ENCODE results near the gene SNX3. TPM values are rescaled to one million over a fixed set of nuclear protein-coding genes. Genes with fewer than 3 reads are reported as not detected.

The SNX3 gene
- total RNA-seq, 1 experiment from 2014 or later, result 80.7 TPM

GRCh38 chr6:108236791-108237190, 24.0 kb downstream of the SNX3 start:
- no peaks in the 10 kb centered on the region for H4K20me1 ChIP-seq (ENCODE audit: control insufficient read depth, insufficient read depth, insufficient read length)
- no peak overlapping the region for H3K9ac ChIP-seq (ENCODE audit: extremely low read depth, insufficient read length, low read length)
- no peak overlapping the region for H4K91ac ChIP-seq (ENCODE audit: insufficient read length, low read depth, low read length)
- H3K79me1 ChIP-seq (ENCODE audit: insufficient read depth, low read depth, low read length, poor library complexity, severe bottlenecking), result no peaks in the 10 kb centered on the region
- no peaks in the 10 kb centered on the region for H3K4me1 ChIP-seq (ENCODE audit: insufficient read depth, low read length)
- H3K27ac ChIP-seq (ENCODE audit: insufficient read length, low read depth, low read length), result no peak overlapping the region
- WGBS (ENCODE audit: extremely low coverage, insufficient read length, low lambda C conversion rate), result no CpG with 5 or more reads among the region's 2 CpGs
- H3K4me3 Mint-ChIP-seq, result no peak overlapping the region
- no peak overlapping the region for H2BK15ac ChIP-seq (ENCODE audit: low read depth, low read length)
- H2BK20ac ChIP-seq (ENCODE audit: low read depth, low read length, poor library complexity, severe bottlenecking), result no peak overlapping the region
- no peak overlapping the region for H2AFZ ChIP-seq (ENCODE audit: low read length)
- H3K27ac Mint-ChIP-seq, result no peak overlapping the region
- no peak overlapping the region for H3K4me2 ChIP-seq (ENCODE audit: insufficient read depth, insufficient read length, low read length)
- no peak overlapping the region for H3K14ac ChIP-seq (ENCODE audit: insufficient read depth, low read length)
- no peaks in the 10 kb centered on the region for H3K79me2 ChIP-seq (ENCODE audit: insufficient read depth, low read length)
- H4K8ac ChIP-seq (replicated peaks; ENCODE audit: insufficient read length, low read depth, low read length), result no peak overlapping the region
- no peaks in the 10 kb centered on the region for H3K23me2 ChIP-seq (ENCODE audit: insufficient read length, low read depth, low read length, poor library complexity, severe bottlenecking)
- no peak overlapping the region for H2BK120ac ChIP-seq (ENCODE audit: low read depth, low read length, poor library complexity, severe bottlenecking)
- no peaks in the 10 kb centered on the region for H3K27me3 Mint-ChIP-seq (ENCODE audit: low read depth)
- no peaks in the 10 kb centered on the region for H3K9me3 ChIP-seq (ENCODE audit: control insufficient read depth, low read depth, low read length)
- no peak for DNase-seq
- no peak overlapping the region for H4K5ac ChIP-seq (ENCODE audit: insufficient read length, low read depth, low read length)
- no peak overlapping the region for H3K18ac ChIP-seq (ENCODE audit: insufficient read length, low read depth, low read length)
- H2BK12ac ChIP-seq (ENCODE audit: insufficient read length, low read depth, low read length), result no peak overlapping the region
- H3K56ac ChIP-seq (ENCODE audit: insufficient read length, low read depth, low read length), result no peak overlapping the region
- peaks cover 0 to under 1% of the 10 kb centered on the region in 2 experiments; a peak in 2 of 5 replicates for H3K9me3 Mint-ChIP-seq
- H3K36me3 Mint-ChIP-seq (ENCODE audit: insufficient read depth in 1 of 3, low read depth in 3 of 3), result peaks cover 4 to 15% (median 13%) of the 10 kb centered on the region in 3 experiments; a peak in 6 of 7 replicates
- H3K27me3 ChIP-seq (ENCODE audit: insufficient read depth, low read length), result no peaks in the 10 kb centered on the region
- H2BK5ac ChIP-seq (ENCODE audit: insufficient read length, low read length), result no peak overlapping the region
- no peak overlapping the region for H2AK5ac ChIP-seq (ENCODE audit: insufficient read length, low read length)
- peaks cover 14 to 22% of the 10 kb centered on the region in 2 experiments for H3K4me1 Mint-ChIP-seq
- H3K23ac ChIP-seq (ENCODE audit: insufficient read length, low read depth, low read length), result no peak overlapping the region
- no peak overlapping the region for H3K4ac ChIP-seq (ENCODE audit: low read depth, low read length)
- TF ChIP-seq, protein P1, sequence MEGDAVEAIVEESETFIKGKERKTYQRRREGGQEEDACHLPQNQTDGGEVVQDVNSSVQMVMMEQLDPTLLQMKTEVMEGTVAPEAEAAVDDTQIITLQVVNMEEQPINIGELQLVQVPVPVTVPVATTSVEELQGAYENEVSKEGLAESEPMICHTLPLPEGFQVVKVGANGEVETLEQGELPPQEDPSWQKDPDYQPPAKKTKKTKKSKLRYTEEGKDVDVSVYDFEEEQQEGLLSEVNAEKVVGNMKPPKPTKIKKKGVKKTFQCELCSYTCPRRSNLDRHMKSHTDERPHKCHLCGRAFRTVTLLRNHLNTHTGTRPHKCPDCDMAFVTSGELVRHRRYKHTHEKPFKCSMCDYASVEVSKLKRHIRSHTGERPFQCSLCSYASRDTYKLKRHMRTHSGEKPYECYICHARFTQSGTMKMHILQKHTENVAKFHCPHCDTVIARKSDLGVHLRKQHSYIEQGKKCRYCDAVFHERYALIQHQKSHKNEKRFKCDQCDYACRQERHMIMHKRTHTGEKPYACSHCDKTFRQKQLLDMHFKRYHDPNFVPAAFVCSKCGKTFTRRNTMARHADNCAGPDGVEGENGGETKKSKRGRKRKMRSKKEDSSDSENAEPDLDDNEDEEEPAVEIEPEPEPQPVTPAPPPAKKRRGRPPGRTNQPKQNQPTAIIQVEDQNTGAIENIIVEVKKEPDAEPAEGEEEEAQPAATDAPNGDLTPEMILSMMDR (conservative IDR thresholded peaks at IDR 0.05), result no peak
- H3T11ph ChIP-seq (ENCODE audit: low read length), result no peak overlapping the region

All from H9 (cell line).